ENCODE results near the gene PRR3.
"Not testable (repeated sequence)": the region's sequence is repeated elsewhere in the genome, so short reads cannot be mapped to it uniquely, and the experiment has no call there.

The PRR3 gene

DNA sequence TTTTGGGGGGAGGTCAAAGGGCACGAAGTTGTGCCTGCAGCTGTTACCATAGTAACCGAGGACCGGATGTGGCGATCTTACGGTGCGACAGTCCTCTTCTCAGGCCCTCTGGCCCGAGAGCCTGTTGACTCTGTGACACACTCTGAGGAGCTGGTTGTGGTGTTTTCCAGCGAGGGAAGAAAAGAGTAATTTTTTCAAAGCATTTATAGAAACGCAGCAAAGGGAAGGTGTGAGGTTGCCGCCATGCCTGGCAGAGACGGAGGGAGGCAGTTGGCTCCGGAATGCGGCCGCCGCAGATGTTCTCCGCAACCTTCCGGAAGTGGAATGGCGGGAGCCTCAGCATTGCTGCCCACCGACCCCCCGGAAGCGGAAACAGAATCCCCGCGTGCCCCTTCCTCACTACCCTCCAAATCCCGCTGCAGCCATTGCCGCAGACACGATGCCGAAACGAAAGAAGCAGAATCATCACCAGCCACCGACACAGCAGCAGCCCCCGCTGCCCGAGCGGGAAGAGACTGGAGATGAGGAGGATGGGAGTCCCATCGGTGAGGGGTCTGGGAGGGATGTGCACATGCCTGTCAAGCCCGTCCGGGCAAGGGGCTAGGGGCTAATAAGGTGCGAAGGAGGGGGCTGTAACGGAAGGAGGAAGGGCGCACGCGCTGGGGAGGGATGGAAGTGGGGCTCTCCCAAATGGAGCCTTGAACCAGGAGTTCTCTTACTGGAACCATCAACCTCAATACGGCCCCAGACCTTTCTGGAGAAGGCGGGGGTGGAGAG is at the start of gene PRR3:
Gene PRR3 (plus strand): TSS at position 390 of the 777 bp plus-strand sequence. CDS start 50 bp downstream, at position 440.
- peak; percentile 88 for DNase-seq

DNA sequence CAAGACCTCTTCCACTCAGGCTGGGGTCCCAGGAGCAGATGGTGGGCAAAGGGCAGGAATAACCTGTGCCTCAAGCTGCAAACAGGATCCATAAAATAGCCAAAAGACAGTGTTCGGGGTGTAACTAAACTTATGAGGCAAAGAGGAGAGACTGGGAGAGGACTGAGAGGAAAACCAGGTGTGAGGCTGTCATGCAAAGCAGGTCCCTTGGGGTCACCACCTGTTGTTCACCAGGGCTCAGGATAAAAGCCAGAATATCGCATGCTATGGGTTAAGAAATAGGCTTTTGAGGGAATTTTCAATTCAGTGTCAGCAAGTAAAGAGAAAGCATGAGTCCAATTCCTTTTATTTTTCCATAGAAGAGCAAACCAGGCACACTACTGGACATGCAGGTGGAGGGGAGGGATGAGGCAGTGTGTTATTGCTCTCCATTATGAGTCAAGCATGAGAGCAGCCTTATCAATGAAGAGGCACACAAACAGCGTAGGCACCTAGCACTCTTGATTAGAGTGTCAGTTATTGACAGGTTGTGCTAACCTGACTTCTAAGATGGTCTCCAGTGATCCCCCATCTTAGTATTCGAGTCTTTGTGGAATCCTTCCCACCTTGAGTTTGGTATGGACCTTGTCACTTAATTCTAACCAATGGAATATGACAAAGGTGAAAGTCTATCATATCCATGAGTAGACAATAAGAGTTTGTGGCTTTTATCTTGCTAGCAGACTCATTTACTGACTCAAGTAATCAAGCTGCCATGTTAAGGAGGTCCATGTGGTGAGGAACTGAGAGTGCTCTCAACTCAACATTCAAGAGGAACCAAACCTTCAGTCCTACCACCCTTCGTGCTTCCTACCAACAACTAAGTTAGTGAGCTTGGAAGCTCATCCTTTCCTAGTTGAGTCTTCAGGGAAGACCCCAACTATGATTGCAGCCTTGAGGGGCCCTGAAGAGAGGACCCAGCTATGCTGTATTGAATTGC is 49.0 kb upstream of the PRR3 start:
- DNase-seq = no peak

- DNase-seq = no peak
Measured at GRCh38 chr6:30508890-30509736, 48.0 kb upstream of the PRR3 start.

DNA sequence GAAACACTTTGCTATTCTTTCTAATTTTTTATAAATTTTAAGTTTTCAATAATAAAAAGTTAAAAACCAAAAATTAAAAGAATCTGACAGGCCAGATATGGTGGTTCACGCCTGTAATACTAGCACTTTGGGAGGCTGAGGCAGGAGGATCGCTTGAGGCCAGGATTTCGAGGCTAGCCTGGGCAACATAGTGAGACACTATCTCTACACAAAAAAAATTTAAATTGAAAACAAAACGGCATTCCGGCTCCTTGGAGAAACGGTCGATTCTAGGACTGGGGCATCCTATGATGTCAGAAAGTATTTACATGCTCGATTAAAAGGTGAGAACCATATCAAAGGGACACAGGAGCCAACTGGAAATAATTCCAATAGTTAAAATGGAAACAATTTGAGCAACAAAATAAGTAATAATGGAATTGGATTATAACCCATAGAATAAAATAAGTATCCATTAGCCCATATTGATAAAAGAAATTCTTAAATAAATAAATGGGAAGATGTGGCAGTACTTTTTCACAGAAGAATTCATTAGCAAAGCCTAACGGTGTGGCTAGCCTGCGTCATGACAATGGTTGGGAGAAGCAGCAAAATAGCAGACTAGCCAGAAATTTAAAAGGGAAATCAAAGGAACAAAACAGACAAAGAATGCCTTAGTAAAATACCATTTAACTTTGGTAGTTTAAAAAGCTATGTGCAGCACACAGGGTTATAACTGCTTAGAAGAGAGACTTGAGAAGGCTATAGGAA is 46.5 kb upstream of the PRR3 start:
- DNase-seq = no peak

DNA sequence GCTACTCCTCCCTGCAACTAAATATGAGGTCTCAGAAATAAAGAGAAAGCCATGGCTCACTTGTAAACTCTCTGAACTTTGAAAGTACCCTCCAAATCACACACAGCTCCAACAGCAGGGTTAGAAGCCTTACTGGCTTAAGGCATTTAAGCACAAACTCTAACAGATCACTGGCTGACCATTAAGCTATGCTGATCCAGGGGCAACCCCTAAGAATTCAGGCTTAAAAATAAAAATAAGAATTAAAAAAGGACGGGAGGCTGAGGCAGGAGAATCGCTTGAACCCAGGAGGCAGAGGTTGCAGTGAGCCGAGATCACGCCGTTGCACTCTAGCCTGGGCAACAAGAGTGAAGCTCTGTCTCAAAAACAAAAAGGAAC is 45.9 kb upstream of the PRR3 start:
- DNase-seq = no peak

- DNase-seq = no peak
Measured at GRCh38 chr6:30513451-30513850, 43.6 kb upstream of the PRR3 start.

DNA sequence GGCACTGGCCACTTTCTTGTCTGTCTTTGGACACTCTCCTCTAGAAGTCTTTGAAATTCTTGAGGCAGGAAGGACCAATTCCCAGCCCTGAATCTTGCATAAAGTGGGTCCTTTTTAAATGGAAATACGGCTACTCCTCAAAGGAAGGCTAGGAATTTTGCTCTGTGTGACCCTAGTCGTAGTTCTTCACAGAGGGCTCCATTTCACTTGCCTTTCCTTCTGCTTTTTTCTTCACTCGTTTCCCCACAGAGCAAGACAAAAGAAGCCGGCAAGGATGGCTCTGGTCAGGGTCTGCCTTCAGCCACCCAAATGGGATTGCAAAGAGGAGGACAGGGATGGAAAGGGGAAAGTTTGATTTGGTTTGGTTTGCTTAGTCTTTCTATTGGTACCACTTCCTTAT is 42.0 kb upstream of the PRR3 start:
- no peak for DNase-seq

DNA sequence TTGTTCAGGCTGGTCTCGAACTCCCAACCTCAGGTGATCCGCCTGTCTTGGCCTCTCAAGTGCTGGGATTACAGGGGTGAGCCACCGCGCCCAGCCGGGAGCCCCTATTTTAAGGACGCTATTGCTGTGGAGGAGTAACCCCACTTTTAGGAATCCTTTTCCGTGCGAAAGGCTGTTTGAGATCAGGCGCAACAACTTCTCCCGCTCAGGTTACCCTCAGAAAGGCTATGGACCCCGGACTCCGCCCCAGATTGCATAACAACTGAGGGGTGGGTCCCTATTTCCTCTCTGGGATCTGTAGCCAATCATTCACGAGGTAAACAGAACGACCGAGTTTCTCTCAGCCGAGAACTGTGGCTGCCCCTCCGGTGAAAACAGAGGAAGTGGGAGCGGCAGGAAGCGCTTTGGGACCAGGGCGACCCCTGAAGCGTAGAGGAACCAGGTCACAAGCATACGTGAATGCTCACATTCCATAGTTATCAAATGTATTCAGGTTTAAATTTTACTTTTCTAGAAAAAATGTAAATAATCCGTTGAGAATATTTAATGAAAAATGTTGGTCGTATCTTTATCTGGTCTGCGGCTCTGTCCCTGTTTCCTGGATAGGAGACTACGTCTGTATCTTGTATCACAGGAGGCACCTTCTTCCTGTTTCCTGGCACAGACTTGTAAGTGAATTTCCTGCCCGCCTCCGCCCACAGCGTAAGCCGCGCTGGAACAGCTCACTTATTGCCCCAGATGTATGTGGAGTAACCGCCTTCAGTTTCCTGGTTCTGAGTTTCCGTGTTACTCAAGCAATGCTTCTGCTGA is 40.9 kb upstream of the PRR3 start:
- peak; percentile 82 for DNase-seq

GRCh38 chr6:30516754-30517076 is 40.4 kb upstream of the PRR3 start:
- DNase-seq = not testable (repeated sequence)

- not testable (repeated sequence) for DNase-seq
Measured at GRCh38 chr6:30517767-30518504, 39.2 kb upstream of the PRR3 start.

GRCh38 chr6:30518505-30519145 is 38.5 kb upstream of the PRR3 start:
- peak; percentile 12 for DNase-seq

- DNase-seq = no peak
Measured at GRCh38 chr6:30520522-30520921, 36.6 kb upstream of the PRR3 start.

DNA sequence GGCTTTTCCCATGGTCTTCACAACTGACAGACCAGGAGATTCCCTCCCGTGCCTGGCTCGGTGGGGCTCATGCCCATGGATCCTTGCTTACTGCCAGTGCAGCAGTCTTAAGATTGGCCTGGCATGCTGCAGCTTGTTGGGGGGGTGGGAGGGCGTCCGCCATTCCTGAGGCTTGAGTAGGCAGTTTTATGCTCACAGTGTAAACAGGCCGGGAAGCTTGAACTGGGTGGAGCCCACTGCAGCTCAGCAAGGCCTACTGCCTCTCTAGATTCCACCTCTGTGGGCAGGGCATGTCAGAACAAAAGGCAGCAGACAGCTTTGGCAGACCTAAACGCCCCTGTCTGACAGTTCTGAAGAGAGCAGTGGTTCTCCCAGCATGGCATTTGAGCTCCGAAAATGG is 36.0 kb upstream of the PRR3 start:
- DNase-seq = not testable (repeated sequence)

GRCh38 chr6:30521952-30522351 is 35.1 kb upstream of the PRR3 start:
- not testable (repeated sequence) for DNase-seq

- not testable (repeated sequence) for DNase-seq
Measured at GRCh38 chr6:30526444-30526843, 30.7 kb upstream of the PRR3 start.

DNA sequence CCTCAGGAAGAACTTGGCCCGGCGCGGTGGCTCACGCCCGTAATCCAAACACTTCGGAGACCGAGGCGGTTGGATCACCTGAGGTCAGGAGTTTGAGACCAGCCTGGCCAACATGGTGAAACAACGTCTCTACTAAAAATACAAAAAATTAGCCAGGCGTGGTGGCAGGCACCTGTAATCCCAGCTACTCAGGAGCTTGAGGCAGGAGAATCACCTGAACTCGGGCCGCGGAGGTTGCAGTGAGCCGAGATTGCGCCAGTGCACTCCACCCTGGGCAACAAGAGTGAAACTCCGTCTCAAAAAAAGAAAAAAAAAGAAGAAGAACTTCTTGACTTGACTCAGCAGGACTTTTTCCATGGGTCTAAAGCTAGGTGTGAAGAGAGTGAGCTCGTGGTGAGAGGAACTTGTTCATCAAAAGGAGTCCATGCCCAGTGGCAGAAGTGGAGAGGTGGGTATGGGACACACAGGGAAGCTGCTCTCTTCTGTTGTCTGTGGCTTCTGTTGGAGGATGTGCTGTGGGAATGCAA is 27.7 kb upstream of the PRR3 start:
- not testable (repeated sequence) for DNase-seq

DNA sequence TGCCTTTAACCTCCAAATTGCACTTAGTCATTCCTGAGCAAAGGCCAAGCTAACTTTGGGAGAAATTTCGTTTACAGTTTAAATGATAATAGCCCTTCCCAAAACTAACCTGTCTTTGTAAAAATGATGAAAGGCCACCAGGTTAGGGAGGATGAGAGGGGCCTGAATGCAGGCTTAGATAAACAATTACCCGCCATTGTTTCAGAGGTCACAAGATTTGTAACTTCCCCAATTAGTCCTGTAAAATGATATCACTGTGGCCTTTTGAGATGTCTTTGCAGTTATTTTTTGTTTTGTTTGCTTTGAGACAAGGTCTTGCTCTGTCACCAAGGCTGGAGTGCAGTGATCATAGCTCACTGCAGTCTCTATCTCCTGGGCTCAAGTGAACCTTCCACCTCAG is 27.1 kb upstream of the PRR3 start:
- DNase-seq = no peak

- no peak for DNase-seq
Measured at GRCh38 chr6:30533460-30534294, 23.4 kb upstream of the PRR3 start.

GRCh38 chr6:30537931-30538330 is 19.2 kb upstream of the PRR3 start:
- no peak for DNase-seq
